Activated CD8-positive, alpha-beta memory T cell treated with anti-CD3 and anti-CD28 coated beads for 24 hours (primary cell): Measurements from ENCODE around the gene MZT2A.
"Not testable (repeated sequence)": the region's sequence is repeated elsewhere in the genome, so short reads cannot be mapped to it uniquely, and the experiment has no call there.

Experiments
- DNase-seq: peaks from one replicate; pipeline ENCODE4 v3.0.0-alpha.2; 2020

MZT2A gene

DNA sequence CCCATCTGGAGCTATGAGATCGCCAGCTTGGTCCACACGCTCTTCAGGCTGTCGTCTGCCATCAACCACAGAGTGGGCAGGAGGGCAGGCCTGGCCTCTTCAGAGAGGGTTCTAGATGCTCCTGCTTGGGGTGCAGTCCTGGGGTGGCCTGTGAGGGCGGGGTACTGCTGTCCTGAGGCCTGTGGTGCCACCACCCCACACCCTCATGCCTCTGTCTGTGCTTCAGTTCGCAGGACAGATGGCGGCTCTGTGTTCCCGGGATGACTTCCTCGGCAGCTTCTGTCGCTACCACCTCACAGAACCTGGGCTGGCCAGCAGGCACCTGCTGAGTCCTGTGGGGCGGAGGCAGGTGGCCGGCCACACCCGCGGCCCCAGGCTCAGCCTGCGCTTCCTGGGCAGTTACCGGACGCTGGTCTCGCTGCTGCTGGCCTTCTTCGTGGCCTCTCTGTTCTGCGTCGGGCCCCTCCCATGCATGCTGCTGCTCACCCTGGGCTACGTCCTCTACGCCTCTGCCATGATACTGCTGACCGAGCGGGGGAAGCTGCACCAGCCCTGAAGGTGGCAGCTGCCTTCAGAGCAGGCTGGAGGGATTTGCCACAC, 27.8 kb upstream of the MZT2A start:
- DNase-seq = not testable (repeated sequence)

DNA sequence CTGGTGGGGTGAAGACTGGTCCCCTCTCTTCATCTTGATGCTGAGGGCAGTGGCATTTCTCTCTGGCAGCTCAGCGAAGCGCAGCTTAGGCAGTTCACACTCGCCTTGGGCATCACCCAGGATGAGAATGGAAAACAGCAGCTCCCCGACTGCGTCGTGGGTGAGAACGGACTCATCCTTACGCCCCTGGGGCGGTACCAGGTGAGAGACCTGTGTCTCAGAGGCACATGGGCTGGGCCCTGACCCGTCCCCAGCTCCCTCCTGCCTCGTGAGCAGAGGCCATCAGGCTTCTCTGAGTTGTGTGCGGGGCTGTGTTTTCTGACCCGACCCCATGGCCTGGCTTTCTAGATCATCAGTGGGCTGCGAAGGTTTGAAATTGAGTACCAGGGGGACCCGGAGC, 27.3 kb upstream of the MZT2A start:
- DNase-seq = no peak

DNA sequence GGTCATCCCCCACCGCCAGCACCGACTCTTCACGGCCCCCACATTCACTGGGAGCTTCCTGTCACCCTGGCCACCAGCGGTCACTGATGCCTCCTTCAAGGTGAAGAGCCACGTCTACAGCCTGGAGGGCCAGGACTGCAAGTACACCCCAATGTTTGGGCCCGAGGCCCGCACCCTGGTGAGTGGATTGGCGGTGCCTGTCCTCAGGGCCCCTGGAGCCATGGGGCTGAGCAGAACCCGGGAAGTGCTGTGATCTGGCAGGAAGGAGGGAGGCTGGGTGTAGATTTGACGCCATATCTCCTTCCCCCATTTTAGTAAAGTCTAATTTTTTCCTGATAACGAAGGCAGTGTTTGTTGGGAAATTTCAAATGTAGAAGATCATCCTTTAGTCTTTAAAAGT, 26.3 kb upstream of the MZT2A start:
- DNase-seq = not testable (repeated sequence)

DNA sequence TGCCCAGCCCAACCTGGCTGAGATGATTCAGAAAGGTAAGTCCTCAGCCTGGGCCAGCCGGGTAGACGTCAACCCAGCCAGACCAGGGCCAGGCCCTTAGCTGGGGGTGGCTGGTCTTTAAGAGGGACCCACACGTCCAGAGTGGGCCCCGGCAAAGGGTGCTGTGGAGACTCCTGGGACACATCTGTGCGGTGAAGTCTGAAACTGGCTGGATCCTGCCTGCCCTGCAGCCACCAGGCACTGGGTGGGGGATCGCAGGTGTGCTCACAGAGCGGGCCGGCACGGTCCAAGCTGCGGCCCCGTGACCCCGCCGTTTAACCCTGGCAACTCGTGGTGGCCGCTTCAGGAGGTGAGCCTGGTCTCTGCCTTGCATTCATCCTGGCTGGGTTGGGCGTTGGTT, 25.7 kb upstream of the MZT2A start:
- DNase-seq = not testable (repeated sequence)

DNA sequence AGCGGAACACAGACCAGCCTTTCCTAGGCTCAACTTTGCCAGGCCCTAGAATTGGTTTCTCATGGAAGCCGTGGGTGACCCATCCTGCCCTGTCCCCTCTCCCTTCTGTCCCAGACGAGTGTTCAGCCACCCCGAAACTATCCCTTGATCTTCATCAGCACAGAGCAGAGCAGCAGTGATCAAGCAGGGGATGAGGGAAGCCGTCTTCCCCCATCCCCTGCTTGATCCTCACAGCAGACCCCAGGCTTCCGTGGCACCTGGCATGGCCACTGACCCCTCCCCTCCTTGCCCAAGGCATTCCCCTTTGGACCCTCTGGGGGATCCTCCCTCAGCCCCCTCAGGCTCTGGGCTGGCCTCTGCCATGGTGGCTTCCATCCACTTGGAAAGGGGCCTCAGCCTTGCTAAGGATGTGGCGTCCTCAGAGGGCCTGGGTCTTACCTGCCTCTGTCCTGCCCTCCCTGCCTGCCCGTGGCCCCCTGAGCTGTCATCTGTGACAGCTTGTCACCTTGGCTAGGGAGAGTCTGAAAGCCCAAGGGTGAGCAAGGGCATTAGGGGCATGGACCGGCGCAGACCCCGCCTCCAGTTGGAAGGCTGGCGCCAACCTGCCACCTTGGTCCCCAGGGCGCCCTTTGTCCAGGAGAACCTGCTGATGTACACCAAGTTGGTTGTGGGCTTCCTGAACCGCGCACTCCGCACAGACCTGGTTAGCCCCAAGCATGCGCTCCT, 25.1 kb upstream of the MZT2A start:
- no peak for DNase-seq

DNA sequence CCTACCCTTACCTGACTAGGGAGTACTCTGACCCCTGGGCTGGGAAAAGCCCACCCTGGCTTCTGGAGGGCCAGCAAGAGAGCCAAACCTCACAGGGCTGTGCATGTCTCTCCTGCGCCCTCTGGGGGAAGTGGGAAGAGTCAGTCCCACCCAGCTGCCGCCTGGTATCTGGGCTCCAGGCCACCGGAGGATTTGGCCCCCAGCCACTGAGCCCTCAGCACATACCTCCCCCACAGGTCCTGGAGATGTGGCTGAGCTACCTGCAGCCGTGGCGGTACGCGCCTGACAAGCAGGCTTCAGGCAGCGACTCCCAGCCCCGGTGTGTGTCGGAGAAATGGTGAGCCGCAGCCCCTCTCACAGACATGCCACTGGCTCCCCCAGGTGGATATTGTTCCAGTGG, 24.4 kb upstream of the MZT2A start:
- DNase-seq = not testable (repeated sequence)

DNA sequence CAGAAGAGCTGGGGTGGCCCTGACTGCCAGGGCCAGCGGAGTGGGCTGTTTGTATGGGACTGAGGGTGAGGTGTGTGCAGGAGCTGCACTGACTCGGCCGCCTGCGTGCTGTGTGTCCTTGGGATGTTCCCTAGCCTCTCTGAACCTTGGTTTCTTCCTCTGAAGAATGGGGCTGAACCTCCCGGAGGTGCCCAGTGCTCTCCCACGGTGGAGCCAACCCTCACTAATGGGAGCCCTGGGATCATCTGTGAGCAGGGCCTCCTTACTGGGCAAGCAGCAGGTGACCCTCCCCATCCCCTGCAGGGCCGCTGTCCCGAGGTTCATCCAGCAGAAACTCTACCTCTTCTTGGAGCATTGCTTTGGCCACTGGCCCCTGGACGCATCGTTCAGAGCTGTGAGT, 23.8 kb upstream of the MZT2A start:
- no peak for DNase-seq

DNA sequence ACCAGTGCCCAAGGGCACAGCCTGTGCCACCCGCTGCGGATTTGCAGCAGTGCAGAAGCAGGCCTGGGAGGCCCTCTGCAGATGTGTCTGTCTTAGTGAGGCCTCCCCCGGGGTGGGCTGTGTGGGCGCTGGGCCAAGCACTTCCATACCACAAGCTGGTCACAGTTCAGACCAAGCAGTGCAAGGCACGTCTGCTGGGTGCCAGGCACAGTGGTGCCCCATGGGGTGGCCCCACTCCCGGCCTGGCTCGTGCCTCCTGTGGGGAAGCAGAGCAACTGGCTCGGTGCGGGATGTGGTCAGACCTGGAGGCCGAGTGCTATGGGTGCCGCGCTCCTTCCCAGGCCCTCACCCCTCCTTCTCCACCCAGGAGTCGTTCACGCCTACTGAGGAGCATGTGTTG, 23.0 kb upstream of the MZT2A start:
- not testable (repeated sequence) for DNase-seq

DNA sequence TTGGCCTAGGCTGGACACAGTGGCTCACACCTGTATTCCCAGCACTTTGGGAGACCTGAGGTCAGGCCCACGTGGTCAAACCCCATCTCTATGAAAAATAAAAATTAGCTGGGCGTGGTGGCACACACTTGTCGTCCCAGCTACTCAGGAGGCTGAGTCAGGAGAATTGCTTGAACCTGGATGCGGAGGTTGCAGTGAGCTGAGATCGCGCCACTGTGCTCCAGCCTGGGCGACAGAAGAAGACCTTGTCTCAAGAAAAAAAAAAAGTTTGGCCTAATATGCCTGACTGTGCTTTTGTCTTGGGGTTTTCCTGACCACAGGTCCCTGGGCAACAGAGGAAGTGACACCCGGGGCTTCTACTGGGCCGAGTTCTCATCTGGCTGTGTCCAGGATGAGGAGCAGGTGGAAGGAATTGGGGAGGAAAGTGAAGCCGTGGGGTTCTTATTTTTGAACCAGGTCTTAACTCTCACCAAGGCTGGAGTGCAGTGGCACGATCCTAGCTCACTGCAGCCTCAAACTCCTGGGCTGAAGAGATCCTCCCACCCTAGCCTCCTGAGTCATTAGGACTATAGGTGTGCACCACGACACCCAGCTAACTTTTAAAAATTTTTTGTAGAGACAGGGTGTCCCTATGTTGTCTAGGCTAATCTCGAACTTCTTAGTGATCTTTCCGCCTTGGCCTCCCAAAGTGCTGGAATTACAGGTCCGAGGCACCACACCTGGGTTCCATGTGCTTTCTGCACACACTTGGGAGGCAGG, 22.4 kb upstream of the MZT2A start:
- not testable (repeated sequence) for DNase-seq

DNA sequence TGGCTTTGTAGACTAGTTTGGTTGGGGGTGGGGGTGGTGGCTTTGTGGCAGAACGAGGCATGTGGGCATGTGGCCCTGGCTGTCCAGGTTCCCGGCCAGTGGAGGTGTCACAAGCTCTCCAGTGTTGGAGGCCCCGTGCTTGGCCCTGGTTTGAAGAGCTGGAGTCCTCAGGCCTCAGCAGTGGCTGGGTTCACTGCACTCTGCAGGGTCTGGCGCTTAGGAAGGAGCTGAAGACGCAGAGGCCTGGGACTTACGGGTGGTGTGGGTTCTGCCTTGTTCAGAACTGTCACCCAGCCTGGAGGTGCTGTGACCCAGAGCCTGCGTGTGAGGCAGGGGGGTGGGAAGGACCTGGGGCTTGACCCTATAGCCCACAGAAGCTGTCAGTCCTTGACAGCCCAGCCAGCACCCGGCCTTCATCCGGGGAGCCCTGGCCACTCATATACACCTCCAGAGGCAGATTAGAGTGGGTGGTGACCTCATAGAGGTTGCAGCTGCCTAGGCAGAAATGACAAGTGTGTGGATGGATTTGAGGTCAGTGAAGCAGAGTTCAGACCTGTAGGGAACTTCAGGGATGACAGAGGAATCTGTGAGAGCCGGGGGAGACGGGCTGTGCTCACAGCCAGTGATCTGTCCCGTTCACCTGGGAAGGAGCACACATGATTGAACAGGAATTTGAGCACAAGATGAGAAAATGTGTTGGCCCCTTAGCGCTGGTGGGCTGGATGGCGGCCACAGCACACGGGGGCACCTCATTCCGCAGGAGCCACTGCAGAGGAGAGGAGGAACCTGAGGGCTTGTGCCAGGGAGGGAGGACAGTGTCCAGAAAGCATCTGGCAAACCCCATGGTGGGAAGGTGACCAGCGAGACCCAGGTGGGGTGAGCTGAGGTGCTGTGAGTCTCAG, 20.0 kb upstream of the MZT2A start:
- not testable (repeated sequence) for DNase-seq

DNA sequence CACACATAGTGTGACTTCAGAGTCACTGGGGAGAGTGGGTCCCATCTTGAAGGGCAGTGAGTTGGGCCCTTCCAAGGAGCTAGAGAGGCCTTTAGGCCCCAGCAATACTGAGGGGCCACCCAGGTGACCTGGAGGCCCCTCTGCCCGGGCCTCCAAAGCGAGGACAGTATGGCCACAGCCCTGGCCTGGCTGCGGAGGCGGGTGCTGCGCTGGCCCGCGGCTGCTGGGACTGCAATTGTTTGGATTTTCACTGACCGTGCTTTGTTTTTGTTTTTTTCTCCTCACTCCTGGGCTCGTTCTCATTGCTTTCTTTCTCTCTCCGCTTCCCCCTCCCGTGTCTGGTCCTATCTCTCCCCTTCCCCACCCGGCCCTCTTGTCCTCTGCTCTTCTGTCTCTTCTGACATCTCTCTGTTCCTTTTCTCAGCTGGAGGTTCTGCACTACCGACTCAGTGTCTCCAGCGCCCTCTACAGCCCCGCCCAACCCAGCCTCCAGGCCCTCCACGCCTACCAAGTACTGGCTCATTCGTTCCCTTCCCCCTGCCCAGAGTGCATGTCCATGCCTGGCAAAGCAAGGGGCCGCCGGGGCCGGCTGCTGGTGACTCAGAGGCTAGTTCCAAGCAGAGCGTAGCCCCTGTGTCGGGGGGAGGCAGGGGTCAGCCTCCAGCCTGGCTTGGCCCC, 19.2 kb upstream of the MZT2A start:
- not testable (repeated sequence) for DNase-seq

DNA sequence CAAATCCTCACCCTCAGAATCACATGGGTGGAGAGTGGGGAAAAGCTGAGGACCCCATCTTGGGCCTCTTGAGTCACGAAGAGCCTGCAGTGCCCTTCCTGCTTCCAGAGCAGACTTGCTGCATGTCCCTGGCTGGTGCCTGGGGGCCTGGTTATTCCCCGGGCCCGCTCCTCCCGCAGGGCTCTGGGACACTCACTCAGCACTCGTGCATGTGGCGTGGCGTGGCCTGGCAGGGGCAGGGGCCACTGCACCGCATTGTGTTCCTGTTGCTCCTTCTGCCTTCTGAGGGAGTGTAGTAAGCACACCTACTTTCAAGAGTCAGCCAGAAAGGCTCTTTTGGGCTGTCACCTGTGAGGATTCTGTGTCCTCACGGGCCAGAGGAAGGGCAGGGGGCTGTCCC, 17.4 kb upstream of the MZT2A start:
- DNase-seq = no peak

DNA sequence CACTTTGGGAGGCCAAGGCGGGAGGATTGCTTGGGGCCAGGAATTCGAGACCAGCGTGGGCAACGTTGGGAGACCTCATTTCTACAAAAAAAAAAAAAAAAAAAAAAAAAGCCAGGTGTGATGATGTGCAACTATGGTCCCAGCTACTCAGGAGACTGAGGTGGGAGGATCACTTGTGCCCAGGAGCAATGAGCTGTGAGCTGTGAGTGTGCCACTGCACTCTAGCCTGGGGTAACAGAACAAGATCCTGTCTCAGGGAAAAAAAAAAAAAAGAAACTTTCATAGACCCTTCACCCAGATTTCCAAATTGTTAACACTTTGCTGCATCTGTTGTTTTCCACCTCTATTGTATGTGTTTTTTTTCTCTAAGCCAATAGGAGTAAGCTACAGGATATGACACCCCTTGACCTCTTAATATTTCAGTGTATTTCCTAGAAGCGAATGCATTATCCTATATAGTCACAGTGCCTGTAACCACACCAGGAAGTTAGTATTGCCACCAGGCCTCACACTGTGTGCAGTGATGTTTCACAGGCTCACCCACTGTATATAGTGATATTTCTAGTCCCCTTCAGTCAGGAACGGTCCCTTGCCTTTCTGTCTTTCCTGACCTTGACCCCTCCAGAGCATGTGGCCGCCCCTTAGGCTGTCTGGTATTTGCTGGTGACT, 12.0 kb upstream of the MZT2A start:
- DNase-seq = not testable (repeated sequence)

DNA sequence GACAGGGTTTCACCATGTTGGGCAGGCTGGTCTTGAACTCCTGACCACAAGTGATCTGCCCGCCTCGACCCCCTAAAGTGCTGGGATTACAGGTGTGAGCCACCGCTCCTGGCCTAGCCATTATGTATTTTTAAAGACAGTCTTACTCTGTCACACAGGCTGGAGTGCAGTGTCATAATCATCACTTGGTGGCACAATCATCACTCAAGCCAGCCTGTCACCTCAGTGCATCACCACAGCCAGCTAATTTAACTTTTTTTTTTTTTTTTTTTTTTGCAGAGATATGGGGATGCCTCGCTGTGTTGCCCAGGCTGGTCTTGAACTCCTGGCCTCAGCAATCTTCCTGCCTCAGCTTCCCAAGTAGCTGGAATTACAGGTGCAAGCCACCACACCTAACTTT, 11.4 kb upstream of the MZT2A start:
- not testable (repeated sequence) for DNase-seq

DNA sequence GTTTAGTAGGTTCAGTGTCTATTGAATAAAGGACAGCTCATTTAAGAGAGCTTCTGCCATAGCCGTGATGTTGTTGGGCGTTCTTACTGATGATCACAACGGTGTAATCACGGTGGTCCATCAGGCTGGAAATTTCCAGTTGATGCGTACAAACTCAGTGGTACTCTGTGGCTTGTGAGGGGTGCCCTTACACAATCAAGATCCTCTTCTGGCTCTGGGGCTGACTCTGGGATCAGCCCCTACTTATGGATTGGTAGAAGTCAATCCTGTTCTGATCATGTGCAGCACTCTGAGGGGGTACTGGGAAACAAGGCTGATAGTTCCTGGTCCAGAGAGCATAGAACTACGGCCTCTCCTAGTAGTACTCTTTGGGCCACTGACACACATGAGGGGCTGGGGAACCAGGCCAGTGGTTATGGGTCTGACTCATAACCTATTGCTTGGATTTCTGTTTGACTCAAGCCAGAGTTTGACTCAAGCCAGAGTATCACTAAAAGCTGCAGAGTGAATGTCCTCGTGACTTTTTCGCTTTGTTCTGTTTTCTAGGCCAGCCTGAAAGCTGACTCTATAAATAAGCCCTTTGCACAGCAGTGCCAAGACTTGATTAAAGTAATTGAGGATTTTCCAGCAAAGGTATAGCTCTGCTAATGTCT, 6.2 kb upstream of the MZT2A start:
- not testable (repeated sequence) for DNase-seq

DNA sequence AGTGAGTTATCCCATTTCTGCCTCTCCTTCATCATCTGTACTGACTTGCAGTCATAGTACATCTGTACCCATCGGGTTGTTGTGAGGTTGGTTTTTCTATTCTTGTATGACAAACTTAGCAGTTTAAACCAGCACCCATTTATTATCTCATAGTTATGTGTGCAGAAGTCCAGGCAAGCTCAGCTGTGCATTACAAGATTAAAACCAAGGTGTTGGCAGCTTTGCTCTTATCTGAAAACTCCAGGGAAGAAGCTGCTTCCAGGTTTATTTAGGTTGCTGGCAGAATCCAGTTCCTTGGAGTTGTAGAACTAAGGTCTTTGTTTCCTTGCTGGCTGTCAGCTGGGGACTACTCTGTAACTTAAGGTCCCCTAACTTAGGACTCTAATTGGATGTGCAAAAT, 3.3 kb upstream of the MZT2A start:
- DNase-seq = not testable (repeated sequence)

DNA sequence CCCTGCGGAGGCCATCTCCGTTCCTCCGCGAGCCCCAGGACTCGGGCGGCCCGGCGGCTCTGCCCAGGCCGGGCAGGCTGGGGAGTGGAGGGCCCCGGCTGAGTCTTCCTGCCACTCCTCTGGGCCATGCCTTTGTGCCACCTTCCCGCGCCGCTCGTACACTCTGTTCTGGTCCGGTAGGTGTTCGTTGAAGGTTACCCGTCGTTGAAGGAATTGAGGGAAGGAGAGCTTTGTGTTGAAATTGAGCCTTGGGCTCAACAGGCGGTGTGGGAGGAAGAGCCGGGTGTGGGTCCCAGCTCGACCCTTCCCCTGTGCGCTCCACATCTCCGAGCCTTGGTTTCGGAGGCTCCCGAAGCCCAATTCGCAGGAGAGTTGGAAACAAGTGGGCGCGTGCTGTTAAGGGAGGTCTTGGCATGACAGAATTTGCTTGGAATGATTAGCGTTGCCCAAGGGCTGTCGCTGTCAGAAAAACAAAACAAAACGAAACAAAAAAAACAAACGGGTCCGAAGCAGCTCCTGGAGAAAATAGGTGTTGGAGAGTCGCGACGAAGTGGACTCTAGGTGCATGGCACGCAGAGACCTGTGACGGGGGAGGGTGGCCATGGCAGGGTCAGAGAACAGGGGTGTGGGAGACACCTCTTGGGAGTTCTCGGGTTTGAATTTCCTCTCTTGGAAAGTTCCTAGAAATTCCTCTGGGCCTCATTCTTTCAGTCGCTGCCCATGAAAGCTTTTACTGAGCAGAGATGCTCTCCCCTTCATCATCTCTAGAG, 1.2 kb upstream of the MZT2A start:
- no peak for DNase-seq

DNA sequence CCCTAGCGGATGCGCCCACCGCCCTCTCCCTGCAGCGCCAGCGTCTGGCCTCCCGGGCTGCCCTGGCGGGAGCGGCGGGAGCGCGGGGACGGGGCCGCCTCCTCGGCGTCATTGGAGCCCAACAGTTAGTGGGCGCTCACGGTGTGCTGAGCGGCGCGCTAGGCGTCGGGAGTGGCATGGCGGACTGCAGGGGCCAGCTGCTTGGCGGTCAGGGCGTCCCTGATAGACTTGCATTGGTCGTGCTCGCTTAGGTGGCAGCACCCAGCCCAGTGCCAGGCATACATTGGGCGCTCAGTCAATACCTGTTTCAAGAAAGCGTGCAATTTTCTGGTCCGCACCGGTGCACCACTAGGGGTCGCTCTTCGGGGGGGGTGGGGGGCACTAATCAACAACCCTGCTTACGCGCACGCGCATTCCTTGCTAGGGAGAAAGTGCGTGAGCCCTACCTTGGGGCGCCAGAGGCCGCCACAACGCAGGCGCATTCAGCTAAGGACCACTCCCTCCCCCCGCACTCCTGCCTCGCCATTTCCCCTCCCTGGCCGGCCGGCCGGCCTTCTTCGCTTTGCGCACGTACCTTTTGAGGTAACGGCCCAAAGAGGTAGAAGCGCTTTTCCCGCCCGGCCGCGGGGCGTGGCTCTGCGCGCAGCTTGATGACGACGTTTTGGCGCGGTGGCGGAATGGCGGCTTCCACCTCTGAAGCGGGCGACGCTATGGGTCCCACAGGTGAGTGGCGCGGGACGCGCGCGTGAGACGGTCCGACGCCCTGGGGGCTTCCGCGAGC, 411 bp upstream of the MZT2A start:
- DNase-seq = peak; percentile 98

DNA sequence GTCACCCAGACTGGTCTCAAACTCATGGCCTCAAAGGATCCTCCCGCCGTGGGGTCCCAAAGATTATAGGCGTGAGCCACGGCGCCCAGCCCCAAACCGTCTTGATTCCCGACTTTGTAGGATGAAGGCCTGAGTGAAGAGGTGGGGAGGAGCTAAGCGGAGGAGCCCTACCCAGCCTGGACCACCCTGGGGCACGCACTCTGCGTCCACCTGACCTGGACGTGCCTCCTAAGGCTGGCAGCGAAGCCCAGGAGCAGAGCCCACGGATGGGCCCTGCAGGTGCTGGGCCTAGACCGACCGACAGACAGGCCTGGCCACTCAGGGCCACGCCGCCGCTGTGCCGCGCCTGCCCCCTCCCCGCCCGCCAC, 744 bp downstream of the MZT2A start:
- DNase-seq = peak; percentile 66
